Measurements from ENCODE around the gene TIGD1.

DNA sequence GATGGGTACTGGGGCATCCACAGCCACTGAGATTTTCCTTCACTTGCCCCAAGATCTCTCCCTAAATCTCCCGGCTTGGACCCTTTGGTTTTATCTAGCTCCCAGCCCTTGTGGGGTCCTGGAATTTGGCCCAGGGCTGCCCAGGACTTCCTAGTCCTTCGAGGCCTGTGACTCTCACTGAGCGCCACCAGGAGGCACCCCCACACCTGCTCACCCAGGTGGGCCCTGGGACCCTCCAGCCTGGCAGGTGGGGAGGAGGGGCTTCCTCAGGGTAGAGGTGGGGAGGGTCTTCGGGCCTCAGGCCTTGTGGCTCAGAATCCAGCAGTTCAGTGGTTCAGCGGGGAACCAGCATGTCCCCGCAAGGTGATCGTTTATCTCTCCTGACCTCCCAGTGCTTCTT is 42.1 kb downstream of the TIGD1 start:
- TF ChIP-seq, protein P1, sequence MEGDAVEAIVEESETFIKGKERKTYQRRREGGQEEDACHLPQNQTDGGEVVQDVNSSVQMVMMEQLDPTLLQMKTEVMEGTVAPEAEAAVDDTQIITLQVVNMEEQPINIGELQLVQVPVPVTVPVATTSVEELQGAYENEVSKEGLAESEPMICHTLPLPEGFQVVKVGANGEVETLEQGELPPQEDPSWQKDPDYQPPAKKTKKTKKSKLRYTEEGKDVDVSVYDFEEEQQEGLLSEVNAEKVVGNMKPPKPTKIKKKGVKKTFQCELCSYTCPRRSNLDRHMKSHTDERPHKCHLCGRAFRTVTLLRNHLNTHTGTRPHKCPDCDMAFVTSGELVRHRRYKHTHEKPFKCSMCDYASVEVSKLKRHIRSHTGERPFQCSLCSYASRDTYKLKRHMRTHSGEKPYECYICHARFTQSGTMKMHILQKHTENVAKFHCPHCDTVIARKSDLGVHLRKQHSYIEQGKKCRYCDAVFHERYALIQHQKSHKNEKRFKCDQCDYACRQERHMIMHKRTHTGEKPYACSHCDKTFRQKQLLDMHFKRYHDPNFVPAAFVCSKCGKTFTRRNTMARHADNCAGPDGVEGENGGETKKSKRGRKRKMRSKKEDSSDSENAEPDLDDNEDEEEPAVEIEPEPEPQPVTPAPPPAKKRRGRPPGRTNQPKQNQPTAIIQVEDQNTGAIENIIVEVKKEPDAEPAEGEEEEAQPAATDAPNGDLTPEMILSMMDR (IDR thresholded peaks at IDR 0.05): no peak
- TF ChIP-seq POLR2A (IDR thresholded peaks at IDR 0.05): no peak
- no peak for TF ChIP-seq EP300 (IDR thresholded peaks at IDR 0.05)
